ENCODE data around the gene CCL1. TPM values are rescaled to one million over a fixed set of nuclear protein-coding genes. Genes with fewer than 3 reads are reported as not detected.

The CCL1 gene
- total RNA-seq, 4 donors from 2014 or later, result not detected

- Histone ChIP-seq H3K27me3 (no peaks in the 10 kb centered on the region), H3K4me3 (replicated peaks in 1 of 3) (no peak overlapping the region), H3K27ac (no peak overlapping the region), H3K9me3 (no peaks in the 10 kb centered on the region), H3K4me1 (no peaks in the 10 kb centered on the region), H3K36me3 (no peaks in the 10 kb centered on the region)
- TF ChIP-seq, protein P1, sequence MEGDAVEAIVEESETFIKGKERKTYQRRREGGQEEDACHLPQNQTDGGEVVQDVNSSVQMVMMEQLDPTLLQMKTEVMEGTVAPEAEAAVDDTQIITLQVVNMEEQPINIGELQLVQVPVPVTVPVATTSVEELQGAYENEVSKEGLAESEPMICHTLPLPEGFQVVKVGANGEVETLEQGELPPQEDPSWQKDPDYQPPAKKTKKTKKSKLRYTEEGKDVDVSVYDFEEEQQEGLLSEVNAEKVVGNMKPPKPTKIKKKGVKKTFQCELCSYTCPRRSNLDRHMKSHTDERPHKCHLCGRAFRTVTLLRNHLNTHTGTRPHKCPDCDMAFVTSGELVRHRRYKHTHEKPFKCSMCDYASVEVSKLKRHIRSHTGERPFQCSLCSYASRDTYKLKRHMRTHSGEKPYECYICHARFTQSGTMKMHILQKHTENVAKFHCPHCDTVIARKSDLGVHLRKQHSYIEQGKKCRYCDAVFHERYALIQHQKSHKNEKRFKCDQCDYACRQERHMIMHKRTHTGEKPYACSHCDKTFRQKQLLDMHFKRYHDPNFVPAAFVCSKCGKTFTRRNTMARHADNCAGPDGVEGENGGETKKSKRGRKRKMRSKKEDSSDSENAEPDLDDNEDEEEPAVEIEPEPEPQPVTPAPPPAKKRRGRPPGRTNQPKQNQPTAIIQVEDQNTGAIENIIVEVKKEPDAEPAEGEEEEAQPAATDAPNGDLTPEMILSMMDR (IDR thresholded peaks at IDR 0.05), result no peak
- no peak for TF ChIP-seq POLR2A (IDR thresholded peaks at IDR 0.05)
- intact Hi-C loops (cut with DNase I), result no loop called here
- no peak for DNase-seq
Observed at GRCh38 chr17:34354637-34355036, 8.4 kb downstream of the CCL1 start.

DNA sequence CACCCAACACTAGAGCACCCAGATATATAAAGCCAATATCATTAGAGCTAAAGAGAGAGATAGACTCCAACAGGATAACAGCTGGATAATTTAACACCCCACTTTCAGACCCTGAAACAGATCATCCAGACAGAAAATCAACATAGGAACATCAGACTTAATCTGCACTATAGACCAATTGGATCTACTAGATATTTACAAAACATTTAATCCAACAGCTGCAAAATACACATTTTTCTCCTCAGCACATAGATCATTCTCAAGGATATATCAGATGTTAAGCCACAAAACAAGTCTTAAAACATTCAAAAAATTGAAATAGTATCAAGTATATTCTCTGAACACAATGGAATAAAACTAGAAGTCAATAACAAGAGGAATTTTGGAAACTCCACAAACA, 10.8 kb downstream of the CCL1 start:
- Histone ChIP-seq H3K4me3 (replicated peaks in 1 of 3) (no peak overlapping the region), H3K27me3 (no peaks in the 10 kb centered on the region)
- intact Hi-C loops (cut with DNase I), result no loop called here

DNA sequence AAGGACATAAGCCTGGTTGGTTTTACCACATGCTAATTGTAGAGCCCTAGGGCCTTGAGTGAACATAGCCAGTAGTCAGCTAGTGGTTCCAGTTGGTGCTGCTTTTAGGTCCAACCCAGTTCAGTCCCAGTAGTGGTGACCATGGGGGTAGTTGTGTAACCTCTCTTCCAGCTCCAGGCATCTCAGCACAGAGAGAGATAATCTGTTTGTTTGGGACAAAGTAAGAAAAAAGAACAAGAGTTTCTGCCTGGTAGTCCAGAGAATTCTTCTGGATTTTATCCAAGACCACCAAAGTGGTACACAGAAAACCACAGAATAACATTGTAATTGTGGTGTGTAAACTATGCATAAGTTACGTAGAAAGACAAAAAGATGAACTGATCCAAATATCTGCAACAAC, 11.9 kb downstream of the CCL1 start:
- H3K4me1 ChIP-seq, result no peaks in the 10 kb centered on the region
- H3K4me3 ChIP-seq (replicated peaks in 1 of 3), result no peak overlapping the region
- no peaks in the 10 kb centered on the region for H3K9me3 ChIP-seq
- intact Hi-C loops (cut with DNase I), result no loop called here
- WGBS, 2 donors, result 89% methylated on average over 1 of the region's 1 CpG
- H3K27me3 ChIP-seq, result no peaks in the 10 kb centered on the region
- no peak overlapping the region for H3K27ac ChIP-seq
- H3K36me3 ChIP-seq, result no peaks in the 10 kb centered on the region
- TF ChIP-seq, protein P1 (IDR thresholded peaks at IDR 0.05), result no peak
- no peak for TF ChIP-seq POLR2A (IDR thresholded peaks at IDR 0.05)
- no peak for DNase-seq

More for the DNA sequence above, 10.8 kb downstream of the CCL1 start:
- Histone ChIP-seq H3K4me1 (no peaks in the 10 kb centered on the region), H3K9me3 (no peaks in the 10 kb centered on the region), H3K36me3 (no peaks in the 10 kb centered on the region), H3K27ac (no peak overlapping the region)
- TF ChIP-seq, protein P1 (IDR thresholded peaks at IDR 0.05), result no peak
- TF ChIP-seq POLR2A (IDR thresholded peaks at IDR 0.05), result no peak
- DNase-seq, result no peak

DNA sequence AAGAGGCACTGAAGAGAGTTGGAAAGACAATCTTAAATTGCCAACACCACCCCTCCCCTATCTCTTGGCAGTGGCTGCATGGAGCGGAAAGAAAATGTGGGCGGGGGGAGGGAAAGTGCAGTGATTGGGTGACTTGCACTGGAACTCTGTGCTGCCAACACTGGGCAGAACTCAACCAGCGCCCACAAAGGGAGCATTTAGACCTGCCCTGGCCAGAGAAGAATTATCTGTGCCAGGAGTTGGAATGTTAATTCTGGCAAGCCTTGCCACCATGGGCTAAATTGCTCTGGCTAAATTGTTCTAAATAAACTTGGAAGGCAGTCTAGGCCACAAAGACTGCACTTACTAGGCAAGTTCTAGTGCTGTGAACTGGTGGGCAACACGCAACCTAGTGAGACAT, 13.3 kb downstream of the CCL1 start:
- Histone ChIP-seq H3K4me1 (no peaks in the 10 kb centered on the region), H3K9me3 (no peaks in the 10 kb centered on the region), H3K27me3 (no peaks in the 10 kb centered on the region), H3K4me3 (replicated peaks in 1 of 3) (no peak overlapping the region), H3K27ac (no peak overlapping the region), H3K36me3 (no peaks in the 10 kb centered on the region)
- peak in 1 of 2 donors; percentile 6 for DNase-seq
- WGBS, 2 donors, result 86 to 90% methylated on average over 4 of the region's 4 CpGs
- no peak for TF ChIP-seq POLR2A (IDR thresholded peaks at IDR 0.05)
- TF ChIP-seq, protein P1 (IDR thresholded peaks at IDR 0.05), result no peak
- intact Hi-C loops (cut with DNase I), result no loop called here

GRCh38 chr17:34347063-34347462, 16.0 kb downstream of the CCL1 start:
- no peaks in the 10 kb centered on the region for H3K27me3 ChIP-seq
- 55 to 73% methylated on average over 4 of the region's 4 CpGs for WGBS, 2 donors

More at GRCh38 chr17:34347063-34347462, 16.0 kb downstream of the CCL1 start:
- Histone ChIP-seq H3K36me3 (no peaks in the 10 kb centered on the region), H3K4me3 (replicated peaks in 1 of 3) (no peak overlapping the region), H3K9me3 (no peaks in the 10 kb centered on the region), H3K27ac (no peak overlapping the region), H3K4me1 (no peaks in the 10 kb centered on the region)
- intact Hi-C loops (cut with DNase I), result no loop called here
- no peak for DNase-seq
- TF ChIP-seq, protein P1 (IDR thresholded peaks at IDR 0.05), result no peak
- TF ChIP-seq POLR2A (IDR thresholded peaks at IDR 0.05), result no peak
